Endothelial cell of umbilical vein (primary cell): ENCODE data around the gene PARP1. TPM values are rescaled to one million over a fixed set of nuclear protein-coding genes. Genes with fewer than 3 reads are reported as not detected.

Experiments used
- BruUV-seq: library from RNA; stranded (reverse); fragments of 400-500 nt; replicated peaks from 2 replicates; lab custom pipeline; 2021; lab: Mats Ljungman, UMichigan
- CTCF ChIA-PET: fragments of 300-600, 350-600 bp; sonication (Branson Sonifier 250); formaldehyde crosslinking; loops from one replicate; lab custom pipeline; 2021; ENCODE audit warnings: antibody characterized with exemption, inconsistent platforms; lab: Charles Lee
- POLR2A ChIA-PET: fragments of 300-600, 350-600 bp; sonication (Branson Sonifier 250); formaldehyde crosslinking; loops from one replicate; lab custom pipeline; 2021; ENCODE audit warnings: antibody characterized with exemption, inconsistent platforms; lab: Charles Lee
- DNase-seq: peaks from one replicate; pipeline ENCODE4 v3.0.0-alpha.2; 2011; ENCODE audit warnings: low read depth, low spot score
- FAIRE-seq: peaks from 2 replicates; lab custom pipeline; 2011; peaks lifted over from hg19 to GRCh38; lab: Jason Lieb, UNC
- H2AFZ ChIP-seq: 2 replicates; pipeline ENCODE4 v1.6.0; 2012; ENCODE audit warnings: low read depth, low read length, control low read depth, inconsistent platforms
- H3K27ac ChIP-seq: 2 replicates; pipeline ENCODE4 v1.5.1; 2011; ENCODE audit warnings: low read depth, mild to moderate bottlenecking, control low read depth, low read length, moderate library complexity; ENCODE audit not compliant: insufficient read depth
- H3K27me3 ChIP-seq, 2 experiments: 2 replicates each; pipeline versions ENCODE4 v1.6.0 to v1.6.1; 2011; ENCODE audit warnings: low read length in 2 of 2, mixed read lengths in 1 of 2; ENCODE audit not compliant: control insufficient read depth in 2 of 2, insufficient read depth in 2 of 2
- H3K36me3 ChIP-seq, 2 experiments: 2 replicates in 1 of 2; 3 replicates in 1 of 2; pipeline ENCODE4 v1.5.1; 2011; ENCODE audit warnings: low read length in 2 of 2, mild to moderate bottlenecking in 1 of 2, moderate library complexity in 1 of 2; ENCODE audit not compliant: control insufficient read depth in 2 of 2, insufficient read depth in 2 of 2; ENCODE audit errors: extremely low read depth in 1 of 2
- H3K4me1 ChIP-seq: 3 replicates; pipeline ENCODE4 v1.5.1; 2011; ENCODE audit warnings: mild to moderate bottlenecking, low read length; ENCODE audit not compliant: control insufficient read depth, insufficient read depth; ENCODE audit errors: extremely low read depth
- H3K4me2 ChIP-seq: 2 replicates; pipeline ENCODE4 v1.6.1; 2011; ENCODE audit warnings: low read length, control low read depth, mixed read lengths; ENCODE audit not compliant: insufficient read depth
- H3K4me3 ChIP-seq, 3 experiments: fragments of 200-600 bp in 1 of 3; sonication (generic), shearing (Covaris generic) in 1 of 3; replicated peaks in 1 of 3; 2 replicates each; pipeline ENCODE4 v1.5.1; 2011 to 2016; ENCODE audit warnings: control low read depth in 3 of 3, low read length in 3 of 3, mild to moderate bottlenecking in 2 of 3, inconsistent platforms in 1 of 3, low read depth in 1 of 3, moderate library complexity in 1 of 3; ENCODE audit not compliant: insufficient read depth in 1 of 3
- H3K79me2 ChIP-seq: 2 replicates; pipeline ENCODE4 v1.6.0; 2012; ENCODE audit warnings: low read length, inconsistent platforms; ENCODE audit not compliant: control insufficient read depth, insufficient read depth
- H3K9ac ChIP-seq: replicated peaks from 2 replicates; pipeline ENCODE3; 2011; ENCODE audit warnings: low read length, control low read depth; ENCODE audit not compliant: insufficient read depth; ENCODE audit errors: extremely low read depth
- H3K9me1 ChIP-seq: replicated peaks from 3 replicates; pipeline ENCODE4 v1.6.0; 2011; ENCODE audit warnings: mild to moderate bottlenecking, low read length; ENCODE audit not compliant: control insufficient read depth, insufficient read depth; ENCODE audit errors: extremely low read depth
- H3K9me3 ChIP-seq: replicated peaks from 2 replicates; pipeline ENCODE4 v1.5.1; 2012; ENCODE audit warnings: low read length, inconsistent platforms; ENCODE audit not compliant: control insufficient read depth, insufficient read depth
- H4K20me1 ChIP-seq: replicated peaks from 2 replicates; pipeline ENCODE3; 2011; ENCODE audit warnings: mild to moderate bottlenecking, low read length; ENCODE audit not compliant: control insufficient read depth, insufficient read depth; ENCODE audit errors: extremely low read depth
- EZH2 ChIP-seq: IDR thresholded peaks from 2 replicates; pipeline ENCODE4 v1.6.1; 2012; ENCODE audit warnings: borderline replicate concordance, low read depth, mild to moderate bottlenecking, moderate library complexity, low read length, inconsistent platforms; ENCODE audit not compliant: severe bottlenecking
- FOS ChIP-seq: IDR thresholded peaks from 2 replicates; pipeline ENCODE4 v1.6.1; 2011; ENCODE audit warnings: mild to moderate bottlenecking, low read length, moderate library complexity, borderline replicate concordance; ENCODE audit not compliant: insufficient read depth
- GATA2 ChIP-seq: IDR thresholded peaks from 2 replicates; pipeline ENCODE4 v1.7.0; 2011; ENCODE audit warnings: low read depth, mild to moderate bottlenecking, moderate library complexity, mixed read lengths, low read length; ENCODE audit not compliant: insufficient read length, insufficient read depth
- JUN ChIP-seq: IDR thresholded peaks from 2 replicates; pipeline ENCODE4 v1.6.1; 2011; ENCODE audit warnings: borderline replicate concordance, low read depth; ENCODE audit not compliant: insufficient read length, insufficient read depth
- MYC ChIP-seq: IDR thresholded peaks from one replicate; pipeline ENCODE4 v1.6.1; 2011; ENCODE audit warnings: mild to moderate bottlenecking, low read depth, low read length
- POLR2A ChIP-seq: IDR thresholded peaks from 2 replicates; pipeline ENCODE4 v1.6.1; 2012; ENCODE audit warnings: low read depth, mild to moderate bottlenecking, control low read depth, low read length
- POLR2AphosphoS5 ChIP-seq: IDR thresholded peaks from 2 replicates; pipeline ENCODE4 v1.6.1; 2012; ENCODE audit warnings: low read depth, mild to moderate bottlenecking, control low read depth, low read length, moderate library complexity; ENCODE audit not compliant: insufficient read depth
- dilution Hi-C: fragments of 300-500 bp; cut with MboI; formaldehyde crosslinking; loops from one replicate; pipeline ENCODE4 v1.15.0; 2019; ENCODE audit warnings: low sequenced_read_pairs; ENCODE audit not compliant: extremely low pct_ligation_motif_present
- intact Hi-C: fragments of 100-400 bp; cut with micrococcal nuclease; formaldehyde crosslinking; loops from one replicate; pipeline ENCODE4 v1.10.0; 2022
- polyA plus RNA-seq, 4 experiments: library from polyadenylated mRNA; depleted of rRNA in 3 of 4; stranded (reverse) in 3 of 4; unstranded in 1 of 4; fragments of >200 nt; gene quantifications; 2 replicates each; pipeline versions ENCODE4 v1.2.1 to v1.2.3, GENCODE V29; 2011 to 2012; ENCODE audit warnings: missing spikeins in 1 of 4
- total RNA-seq: library from RNA; stranded (reverse); gene quantifications from 2 replicates; pipeline ENCODE4 v1.2.3, GENCODE V29; 2021
- TF ChIP-seq, protein P1 (sequence below): IDR thresholded peaks from 2 replicates; pipeline ENCODE4 v1.6.1; 2011; ENCODE audit not compliant: insufficient read depth, insufficient read length
- TF ChIP-seq, protein P2 (sequence below), 2 donors: IDR thresholded peaks; 1 replicate in 1 of 2; 2 replicates in 1 of 2; pipeline ENCODE4 v1.5.1; 2011; ENCODE audit warnings: low read length in 2 of 2, mild to moderate bottlenecking in 2 of 2, moderate library complexity in 2 of 2, control low read depth in 1 of 2, inconsistent platforms in 1 of 2, low read depth in 1 of 2; ENCODE audit not compliant: insufficient read depth in 1 of 2; ENCODE audit errors: extremely low read depth in 1 of 2

PARP1 gene
- total and polyA plus RNA-seq, 2 donors (not counting 3 experiments of a cell fraction or from before 2014, with no cell fraction given), result 136 to 160 TPM

DNA sequence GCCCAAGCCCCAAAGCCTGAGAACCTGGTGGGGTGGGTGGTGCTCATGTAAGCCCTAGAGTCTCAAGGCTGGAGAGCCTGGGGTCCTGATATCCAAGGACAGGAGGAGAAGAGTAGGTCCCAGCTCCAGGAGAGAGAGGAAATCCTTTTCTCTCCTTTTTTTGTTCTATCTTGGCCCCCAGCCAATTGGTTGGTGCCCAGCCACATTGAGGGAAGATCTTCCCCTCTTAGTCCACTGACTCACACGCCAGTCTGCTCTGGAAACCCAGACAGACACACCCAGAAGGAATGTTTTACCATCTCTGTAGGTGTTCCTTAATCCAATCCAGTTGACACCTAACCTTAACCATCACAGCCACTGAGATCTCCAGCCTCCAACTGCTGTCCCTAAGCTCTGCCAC, 82.7 kb downstream of the PARP1 start:
- no peaks in the 10 kb centered on the region for H3K4me1 ChIP-seq
- FAIRE-seq (no peak), DNase-seq (no peak)
- H3K27me3 ChIP-seq, result peaks cover 0 to 7% of the 10 kb centered on the region in 2 experiments
- H3K4me2 ChIP-seq, result no peak overlapping the region
- H3K9me1 ChIP-seq, result no peaks in the 10 kb centered on the region
- H3K27ac ChIP-seq, result no peak overlapping the region
- intact Hi-C loops (no loop called here), dilution Hi-C loops (no loop called here)
- H3K9ac ChIP-seq, result no peak overlapping the region
- no peak overlapping the region for H2AFZ ChIP-seq
- H3K79me2 ChIP-seq, result no peaks in the 10 kb centered on the region
- TF ChIP-seq POLR2AphosphoS5, result no peak
- TF ChIP-seq EZH2, result no peak
- no peak for TF ChIP-seq FOS
- TF ChIP-seq GATA2, result no peak
- no peak for TF ChIP-seq POLR2A
- TF ChIP-seq, protein P1, sequence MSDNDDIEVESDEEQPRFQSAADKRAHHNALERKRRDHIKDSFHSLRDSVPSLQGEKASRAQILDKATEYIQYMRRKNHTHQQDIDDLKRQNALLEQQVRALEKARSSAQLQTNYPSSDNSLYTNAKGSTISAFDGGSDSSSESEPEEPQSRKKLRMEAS, result no peak
- TF ChIP-seq, protein P2, sequence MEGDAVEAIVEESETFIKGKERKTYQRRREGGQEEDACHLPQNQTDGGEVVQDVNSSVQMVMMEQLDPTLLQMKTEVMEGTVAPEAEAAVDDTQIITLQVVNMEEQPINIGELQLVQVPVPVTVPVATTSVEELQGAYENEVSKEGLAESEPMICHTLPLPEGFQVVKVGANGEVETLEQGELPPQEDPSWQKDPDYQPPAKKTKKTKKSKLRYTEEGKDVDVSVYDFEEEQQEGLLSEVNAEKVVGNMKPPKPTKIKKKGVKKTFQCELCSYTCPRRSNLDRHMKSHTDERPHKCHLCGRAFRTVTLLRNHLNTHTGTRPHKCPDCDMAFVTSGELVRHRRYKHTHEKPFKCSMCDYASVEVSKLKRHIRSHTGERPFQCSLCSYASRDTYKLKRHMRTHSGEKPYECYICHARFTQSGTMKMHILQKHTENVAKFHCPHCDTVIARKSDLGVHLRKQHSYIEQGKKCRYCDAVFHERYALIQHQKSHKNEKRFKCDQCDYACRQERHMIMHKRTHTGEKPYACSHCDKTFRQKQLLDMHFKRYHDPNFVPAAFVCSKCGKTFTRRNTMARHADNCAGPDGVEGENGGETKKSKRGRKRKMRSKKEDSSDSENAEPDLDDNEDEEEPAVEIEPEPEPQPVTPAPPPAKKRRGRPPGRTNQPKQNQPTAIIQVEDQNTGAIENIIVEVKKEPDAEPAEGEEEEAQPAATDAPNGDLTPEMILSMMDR (IDR thresholded peaks at IDR 0.05; ENCODE audit: extremely low read depth in 1 of 2, insufficient read depth in 1 of 2, low read depth in 1 of 2, low read length in 2 of 2), result no peak
- no peak for TF ChIP-seq JUN
- TF ChIP-seq MYC, result no peak
- POLR2A ChIA-PET, result no interaction called here
- no peak overlapping the region for H3K4me3 ChIP-seq
- no TSS peak for BruUV-seq
- CTCF ChIA-PET, result no interaction called here
- no peaks in the 10 kb centered on the region for H3K9me3 ChIP-seq
- no peaks in the 10 kb centered on the region for H4K20me1 ChIP-seq
- H3K36me3 ChIP-seq, result no peaks in the 10 kb centered on the region
